Measurements from ENCODE around the gene DGKH.

DNA sequence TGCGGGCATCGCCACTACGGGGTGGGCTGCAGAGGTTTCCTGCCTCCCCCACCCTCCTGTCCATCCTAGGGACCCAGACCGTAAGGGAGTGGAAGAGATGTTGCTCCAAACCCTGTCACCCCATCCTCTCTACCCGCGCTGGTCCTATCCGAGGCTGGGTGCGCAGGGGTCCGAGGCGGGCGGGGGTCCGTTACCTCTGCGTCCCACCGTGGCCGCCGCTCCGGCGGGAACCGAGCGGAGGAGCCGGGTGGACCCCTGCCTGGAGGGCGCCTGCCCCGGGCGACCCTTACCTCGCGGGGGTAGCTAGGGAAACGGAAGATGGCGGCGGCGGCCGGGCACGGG is at the start of gene DGKH:
- TF ChIP-seq, protein P1, sequence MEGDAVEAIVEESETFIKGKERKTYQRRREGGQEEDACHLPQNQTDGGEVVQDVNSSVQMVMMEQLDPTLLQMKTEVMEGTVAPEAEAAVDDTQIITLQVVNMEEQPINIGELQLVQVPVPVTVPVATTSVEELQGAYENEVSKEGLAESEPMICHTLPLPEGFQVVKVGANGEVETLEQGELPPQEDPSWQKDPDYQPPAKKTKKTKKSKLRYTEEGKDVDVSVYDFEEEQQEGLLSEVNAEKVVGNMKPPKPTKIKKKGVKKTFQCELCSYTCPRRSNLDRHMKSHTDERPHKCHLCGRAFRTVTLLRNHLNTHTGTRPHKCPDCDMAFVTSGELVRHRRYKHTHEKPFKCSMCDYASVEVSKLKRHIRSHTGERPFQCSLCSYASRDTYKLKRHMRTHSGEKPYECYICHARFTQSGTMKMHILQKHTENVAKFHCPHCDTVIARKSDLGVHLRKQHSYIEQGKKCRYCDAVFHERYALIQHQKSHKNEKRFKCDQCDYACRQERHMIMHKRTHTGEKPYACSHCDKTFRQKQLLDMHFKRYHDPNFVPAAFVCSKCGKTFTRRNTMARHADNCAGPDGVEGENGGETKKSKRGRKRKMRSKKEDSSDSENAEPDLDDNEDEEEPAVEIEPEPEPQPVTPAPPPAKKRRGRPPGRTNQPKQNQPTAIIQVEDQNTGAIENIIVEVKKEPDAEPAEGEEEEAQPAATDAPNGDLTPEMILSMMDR (IDR thresholded peaks at IDR 0.05; ENCODE audit: low read length) = no peak
- no peak for TF ChIP-seq EZH2 (IDR thresholded peaks at IDR 0.05; ENCODE audit: borderline replicate concordance, low read length)
